GM20000 (cell line): ENCODE data around the gene HK3.

Experiments used
- DNase-seq: peaks from one replicate; pipeline ENCODE4 v3.0.0; 2012; ENCODE audit warnings: low spot score
- CTCF ChIP-seq: IDR thresholded peaks from 2 replicates; pipeline ENCODE4 v1.5.1; 2012; ENCODE audit warnings: mild to moderate bottlenecking, control low read depth; ENCODE audit errors: extremely low read depth, missing control alignments

HK3 gene

DNA sequence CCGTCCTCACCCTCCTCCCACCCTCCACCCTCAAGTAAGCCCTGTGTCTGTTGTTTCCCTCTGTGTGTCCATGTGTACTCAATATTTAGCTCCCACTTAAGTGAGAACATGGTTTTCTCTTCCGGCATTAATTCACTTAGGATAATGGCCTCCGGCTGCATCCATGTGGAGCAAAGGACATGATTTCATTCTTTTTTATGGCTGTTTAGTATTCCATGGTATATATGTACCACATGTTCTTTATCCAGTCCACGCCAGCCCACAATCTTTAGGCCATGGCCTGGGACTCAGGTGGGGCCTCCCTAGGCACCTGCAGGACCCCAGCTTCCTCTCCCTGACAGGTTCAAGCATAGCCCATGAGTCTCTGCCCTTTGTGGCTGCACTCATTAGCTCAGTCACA is 65.9 kb downstream of the HK3 start:
- no peak for TF ChIP-seq CTCF
- no peak for DNase-seq

DNA sequence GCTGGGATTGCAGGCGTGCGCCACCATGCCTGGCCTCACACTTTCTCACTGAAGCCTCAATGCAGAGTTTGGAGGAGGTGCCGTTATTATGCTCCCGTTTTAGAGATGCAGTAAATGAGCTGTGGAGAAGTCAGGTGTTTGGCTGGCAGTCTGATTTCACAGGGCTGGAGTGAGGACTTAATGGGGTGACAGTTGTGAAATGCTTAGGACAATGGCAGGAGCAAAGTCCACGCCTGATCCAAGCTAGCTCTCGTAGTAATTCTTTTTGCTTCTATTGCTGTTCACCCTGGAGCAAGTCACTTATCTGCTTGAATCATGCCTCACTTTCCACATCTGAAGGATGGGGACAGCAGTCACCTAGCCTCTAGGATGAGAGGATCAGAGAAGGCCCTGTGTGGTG is 67.0 kb downstream of the HK3 start:
- no peak for DNase-seq
- TF ChIP-seq CTCF, result no peak

GRCh38 chr5:176831425-176831824 is 67.7 kb downstream of the HK3 start:
- no peak for DNase-seq
- TF ChIP-seq CTCF, result no peak

DNA sequence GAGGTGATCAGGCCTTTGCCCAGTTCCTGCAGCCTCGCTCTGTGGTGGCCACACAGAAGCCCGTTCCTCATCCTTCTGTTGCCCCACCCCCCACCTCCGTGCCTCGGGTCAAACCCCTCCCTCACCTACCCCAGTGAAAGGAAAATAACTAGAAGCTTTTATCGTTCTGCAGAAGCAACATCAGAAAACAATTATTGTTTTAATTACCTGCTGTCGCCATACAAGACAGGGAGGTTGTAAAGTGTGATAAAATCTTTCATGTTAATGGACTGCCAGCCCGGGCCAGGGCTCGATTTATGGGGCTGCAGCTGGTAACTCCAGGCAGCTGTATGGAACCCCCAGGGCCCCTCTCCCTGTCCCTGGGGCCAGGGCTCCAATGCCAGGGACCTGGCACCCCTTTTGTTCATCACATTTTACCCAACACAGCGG is 68.1 kb downstream of the HK3 start:
- no peak for DNase-seq
- TF ChIP-seq CTCF, result no peak
